Panc1 (cell line): ENCODE measurements around the gene CLNK. TPM values are rescaled to one million over a fixed set of nuclear protein-coding genes. Genes with fewer than 3 reads are reported as not detected.

Experiments used
- ATAC-seq: fragments of 200-7000 bp; cut with Tn5 transposase; 2 replicates; pipeline ENCODE4 v1.9.1; 2020; ENCODE audit warnings: mild to moderate bottlenecking, moderate library complexity
- BruUV-seq: library from RNA; stranded (reverse); fragments of 400-500 nt; replicated peaks from 2 replicates; lab custom pipeline; 2021; lab: Mats Ljungman, UMichigan
- CTCF ChIA-PET: fragments of 300-600 bp; sonication (Branson Sonifier 250); formaldehyde crosslinking; loops from one replicate; lab custom pipeline; 2022; ENCODE audit warnings: antibody characterized with exemption; lab: Charles Lee
- POLR2A ChIA-PET: fragments of 300-600 bp; sonication (Branson Sonifier 250); formaldehyde crosslinking; loops from one replicate; lab custom pipeline; 2022; ENCODE audit warnings: antibody characterized with exemption; lab: Charles Lee
- DNase-seq: peaks from one replicate; pipeline ENCODE4 v3.0.0-alpha.2; 2010; ENCODE audit warnings: low read depth, low spot score
- H3K27ac ChIP-seq: 2 replicates; pipeline ENCODE4 v1.5.1; 2011; ENCODE audit warnings: mild to moderate bottlenecking, low read length, inconsistent platforms
- H3K27me3 ChIP-seq: fragments of 200-500 bp; sonication (Bioruptor generic); 2 replicates; pipeline ENCODE4 v1.6.0; 2014; ENCODE audit warnings: low read length, inconsistent platforms; ENCODE audit not compliant: control insufficient read depth, insufficient read depth
- H3K36me3 ChIP-seq: fragments of 200-500 bp; sonication (Bioruptor generic); 2 replicates; pipeline ENCODE4 v1.5.1; 2014; ENCODE audit warnings: inconsistent platforms, mild to moderate bottlenecking, low read length, moderate library complexity; ENCODE audit not compliant: control insufficient read depth, insufficient read depth
- H3K4me1 ChIP-seq: 2 replicates; pipeline ENCODE4 v1.5.1; 2011; ENCODE audit warnings: inconsistent platforms, mild to moderate bottlenecking, low read length, moderate library complexity; ENCODE audit not compliant: control insufficient read depth, insufficient read depth
- H3K4me3 ChIP-seq, 2 experiments: 2 replicates each; pipeline ENCODE4 v1.5.1; 2011 to 2012; ENCODE audit warnings: low read depth in 2 of 2, low read length in 2 of 2, mild to moderate bottlenecking in 2 of 2, inconsistent platforms in 1 of 2, moderate library complexity in 1 of 2
- H3K9me3 ChIP-seq: fragments of 200-500 bp; sonication (Bioruptor generic); 2 replicates; pipeline ENCODE4 v1.5.1; 2014; ENCODE audit warnings: low read depth, mild to moderate bottlenecking, inconsistent platforms, low read length, moderate library complexity; ENCODE audit not compliant: control insufficient read depth, insufficient read depth
- POLR2AphosphoS5 ChIP-seq: IDR thresholded peaks from 2 replicates; pipeline ENCODE4 v1.6.1; 2012; ENCODE audit warnings: mild to moderate bottlenecking, low read depth, low read length, moderate library complexity
- SIN3A ChIP-seq: IDR thresholded peaks from 2 replicates; pipeline ENCODE4 v1.6.1; 2012; ENCODE audit warnings: low read depth, mild to moderate bottlenecking, low read length, moderate library complexity, borderline replicate concordance; ENCODE audit not compliant: insufficient read depth
- TCF7L2 ChIP-seq: IDR thresholded peaks from 2 replicates; pipeline ENCODE4 v1.6.1; 2011; ENCODE audit warnings: mild to moderate bottlenecking, low read depth, low read length, inconsistent platforms
- in situ Hi-C: cut with HindIII; loops from 2 replicates; pipeline ENCODE4 v1.10.0; 2016; ENCODE audit warnings: low sequenced_read_pairs, low pct_unique_long_range_greater_than_20kb
- intact Hi-C: fragments of 100-400 bp; cut with micrococcal nuclease; formaldehyde crosslinking; loops from one replicate; pipeline ENCODE4 v1.10.0; 2022; ENCODE audit not compliant: unreplicated experiment
- total RNA-seq: library from RNA; stranded (reverse); gene quantifications from one replicate; pipeline ENCODE4 v1.2.1, GENCODE V29; 2021; ENCODE audit not compliant: unreplicated experiment
- TF ChIP-seq, protein P1 (sequence below), 2 experiments: IDR thresholded peaks; 2 replicates each; pipeline ENCODE4 v1.6.1; 2011 to 2012; ENCODE audit warnings: low read depth in 2 of 2, control low read depth in 1 of 2, low read length in 1 of 2, mild to moderate bottlenecking in 1 of 2, moderate library complexity in 1 of 2; ENCODE audit not compliant: insufficient read depth in 1 of 2
- TF ChIP-seq, protein P2 (sequence below): fragments of 450-650 bp; IDR thresholded peaks from 2 replicates; pipeline ENCODE4 v1.5.1; 2017; ENCODE audit warnings: mild to moderate bottlenecking

Gene CLNK
- total RNA-seq, 1 experiment from 2014 or later, result not detected

GRCh38 chr4:10613926-10614478, 70.6 kb downstream of the CLNK start:
- intact Hi-C loops, result loop anchor here (2.0 kb wide), 1 partner anchor 37 kb away; no protein-coding TSS in a partner anchor
- BruUV-seq, result no TSS peak
- Histone ChIP-seq H3K27me3 (no peaks in the 10 kb centered on the region), H3K27ac (no peak overlapping the region), H3K4me1 (no peaks in the 10 kb centered on the region), H3K4me3 (no peak overlapping the region), H3K36me3 (no peaks in the 10 kb centered on the region), H3K9me3 (no peaks in the 10 kb centered on the region)
- ATAC-seq (no peak), DNase-seq (no peak)
- POLR2A ChIA-PET, result no interaction called here
- CTCF ChIA-PET, result no interaction called here
- TF ChIP-seq, protein P1, sequence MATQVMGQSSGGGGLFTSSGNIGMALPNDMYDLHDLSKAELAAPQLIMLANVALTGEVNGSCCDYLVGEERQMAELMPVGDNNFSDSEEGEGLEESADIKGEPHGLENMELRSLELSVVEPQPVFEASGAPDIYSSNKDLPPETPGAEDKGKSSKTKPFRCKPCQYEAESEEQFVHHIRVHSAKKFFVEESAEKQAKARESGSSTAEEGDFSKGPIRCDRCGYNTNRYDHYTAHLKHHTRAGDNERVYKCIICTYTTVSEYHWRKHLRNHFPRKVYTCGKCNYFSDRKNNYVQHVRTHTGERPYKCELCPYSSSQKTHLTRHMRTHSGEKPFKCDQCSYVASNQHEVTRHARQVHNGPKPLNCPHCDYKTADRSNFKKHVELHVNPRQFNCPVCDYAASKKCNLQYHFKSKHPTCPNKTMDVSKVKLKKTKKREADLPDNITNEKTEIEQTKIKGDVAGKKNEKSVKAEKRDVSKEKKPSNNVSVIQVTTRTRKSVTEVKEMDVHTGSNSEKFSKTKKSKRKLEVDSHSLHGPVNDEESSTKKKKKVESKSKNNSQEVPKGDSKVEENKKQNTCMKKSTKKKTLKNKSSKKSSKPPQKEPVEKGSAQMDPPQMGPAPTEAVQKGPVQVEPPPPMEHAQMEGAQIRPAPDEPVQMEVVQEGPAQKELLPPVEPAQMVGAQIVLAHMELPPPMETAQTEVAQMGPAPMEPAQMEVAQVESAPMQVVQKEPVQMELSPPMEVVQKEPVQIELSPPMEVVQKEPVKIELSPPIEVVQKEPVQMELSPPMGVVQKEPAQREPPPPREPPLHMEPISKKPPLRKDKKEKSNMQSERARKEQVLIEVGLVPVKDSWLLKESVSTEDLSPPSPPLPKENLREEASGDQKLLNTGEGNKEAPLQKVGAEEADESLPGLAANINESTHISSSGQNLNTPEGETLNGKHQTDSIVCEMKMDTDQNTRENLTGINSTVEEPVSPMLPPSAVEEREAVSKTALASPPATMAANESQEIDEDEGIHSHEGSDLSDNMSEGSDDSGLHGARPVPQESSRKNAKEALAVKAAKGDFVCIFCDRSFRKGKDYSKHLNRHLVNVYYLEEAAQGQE (IDR thresholded peaks at IDR 0.05; ENCODE audit: insufficient read depth in 1 of 2, low read depth in 2 of 2, low read length in 1 of 2), result no peak
- TF ChIP-seq POLR2AphosphoS5, result no peak
- TF ChIP-seq SIN3A, result no peak
- TF ChIP-seq, protein P2, sequence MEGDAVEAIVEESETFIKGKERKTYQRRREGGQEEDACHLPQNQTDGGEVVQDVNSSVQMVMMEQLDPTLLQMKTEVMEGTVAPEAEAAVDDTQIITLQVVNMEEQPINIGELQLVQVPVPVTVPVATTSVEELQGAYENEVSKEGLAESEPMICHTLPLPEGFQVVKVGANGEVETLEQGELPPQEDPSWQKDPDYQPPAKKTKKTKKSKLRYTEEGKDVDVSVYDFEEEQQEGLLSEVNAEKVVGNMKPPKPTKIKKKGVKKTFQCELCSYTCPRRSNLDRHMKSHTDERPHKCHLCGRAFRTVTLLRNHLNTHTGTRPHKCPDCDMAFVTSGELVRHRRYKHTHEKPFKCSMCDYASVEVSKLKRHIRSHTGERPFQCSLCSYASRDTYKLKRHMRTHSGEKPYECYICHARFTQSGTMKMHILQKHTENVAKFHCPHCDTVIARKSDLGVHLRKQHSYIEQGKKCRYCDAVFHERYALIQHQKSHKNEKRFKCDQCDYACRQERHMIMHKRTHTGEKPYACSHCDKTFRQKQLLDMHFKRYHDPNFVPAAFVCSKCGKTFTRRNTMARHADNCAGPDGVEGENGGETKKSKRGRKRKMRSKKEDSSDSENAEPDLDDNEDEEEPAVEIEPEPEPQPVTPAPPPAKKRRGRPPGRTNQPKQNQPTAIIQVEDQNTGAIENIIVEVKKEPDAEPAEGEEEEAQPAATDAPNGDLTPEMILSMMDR, result no peak
- no peak for TF ChIP-seq TCF7L2
- in situ Hi-C loops, result no loop called here

DNA sequence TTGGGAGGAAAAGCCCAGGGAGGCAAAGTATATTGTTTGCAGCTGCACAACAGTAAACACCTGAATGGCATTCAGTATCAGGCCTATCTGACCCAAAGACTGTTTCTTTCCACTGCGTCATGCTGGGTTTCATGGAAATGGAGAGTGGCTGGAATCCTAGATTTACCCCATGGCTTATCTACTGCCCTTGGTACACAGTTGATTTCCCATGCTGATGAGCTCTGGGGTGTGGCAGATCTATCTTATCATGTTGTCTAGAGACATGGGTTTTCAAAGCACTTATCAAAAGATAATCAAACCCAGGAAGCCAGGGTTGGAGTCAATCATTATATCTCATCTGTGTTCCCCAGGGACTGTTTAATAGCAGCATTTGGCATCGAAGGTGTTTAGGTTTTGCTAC, 72.1 kb downstream of the CLNK start:
- in situ Hi-C loops, result no loop called here

More for the DNA sequence above, 72.1 kb downstream of the CLNK start:
- H3K36me3 ChIP-seq, result no peaks in the 10 kb centered on the region
- ChIA-PET POLR2A (no interaction called here), CTCF (no interaction called here)
- DNase-seq (no peak), ATAC-seq (no peak)
- H3K9me3 ChIP-seq, result no peaks in the 10 kb centered on the region
- intact Hi-C loops, result no loop called here
- TF ChIP-seq, protein P1 (IDR thresholded peaks at IDR 0.05; ENCODE audit: insufficient read depth in 1 of 2, low read depth in 2 of 2, low read length in 1 of 2), result no peak
- no peak for TF ChIP-seq TCF7L2
- TF ChIP-seq, protein P2, result no peak
- no peak for TF ChIP-seq SIN3A
- TF ChIP-seq POLR2AphosphoS5, result no peak
- H3K4me1 ChIP-seq, result no peaks in the 10 kb centered on the region
- H3K4me3 ChIP-seq, result no peak overlapping the region
- no TSS peak for BruUV-seq
- H3K27ac ChIP-seq, result no peak overlapping the region
- H3K27me3 ChIP-seq, result no peaks in the 10 kb centered on the region
